Dermis microvascular lymphatic vessel endothelial cell (primary cell): ENCODE measurements around the gene NBEA. TPM values are rescaled to one million over a fixed set of nuclear protein-coding genes. Genes with fewer than 3 reads are reported as not detected.
"Not testable (repeated sequence)": the region's sequence is repeated elsewhere in the genome, so short reads cannot be mapped to it uniquely, and the experiment has no call there.

Source experiments
- DNase-seq, 2 donors: peaks; one replicate each; pipeline versions ENCODE4 v3.0.0 to v3.0.0-alpha.2; 2010; ENCODE audit warnings: low read depth in 2 of 2
- total RNA-seq: library from RNA; depleted of rRNA; stranded (reverse); fragments of >200 nt; gene quantifications from 2 replicates; pipeline ENCODE4 v1.2.1, GENCODE V29; 2014

The NBEA gene
- total RNA-seq, 1 donor from 2014 or later: 0.90 TPM

DNA sequence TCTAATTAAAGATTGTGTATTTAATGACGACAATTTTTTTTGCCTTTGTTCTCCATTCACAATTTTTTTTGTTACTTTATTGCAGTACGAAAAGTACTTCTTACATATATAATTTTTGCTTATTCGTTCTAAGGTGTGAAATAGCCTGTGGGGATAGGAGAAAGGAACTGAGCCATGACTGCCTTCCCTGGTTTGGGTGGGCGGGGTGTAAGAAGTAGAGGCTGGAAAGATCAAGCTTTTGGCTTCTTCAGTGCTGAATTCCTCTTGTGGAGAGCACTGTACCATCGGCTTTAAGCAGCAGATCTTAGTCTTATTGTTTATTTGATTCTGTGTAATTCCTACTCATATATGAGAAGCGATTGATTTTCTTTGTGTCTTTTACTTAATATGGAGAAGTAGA, 115.8 kb downstream of the NBEA start:
- DNase-seq: no peak

DNA sequence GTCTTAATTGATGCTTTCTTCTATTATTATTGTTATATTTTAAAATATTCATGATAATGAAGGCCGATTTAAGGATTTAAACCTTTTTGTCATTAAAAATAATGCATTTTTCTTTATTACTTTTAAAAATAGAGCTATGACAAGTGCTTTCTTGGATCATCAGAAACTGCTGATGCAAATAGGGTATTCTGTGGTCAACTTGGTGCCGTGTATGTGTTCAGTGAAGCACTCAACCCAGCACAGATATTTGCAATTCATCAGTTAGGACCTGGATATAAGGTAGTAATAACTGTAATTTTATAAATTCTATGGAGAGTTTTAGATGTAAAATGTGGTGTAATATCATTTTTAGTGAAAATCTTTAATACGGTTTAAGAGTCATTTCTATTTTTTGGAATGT, 116.5 kb downstream of the NBEA start:
- DNase-seq: not testable (repeated sequence)

DNA sequence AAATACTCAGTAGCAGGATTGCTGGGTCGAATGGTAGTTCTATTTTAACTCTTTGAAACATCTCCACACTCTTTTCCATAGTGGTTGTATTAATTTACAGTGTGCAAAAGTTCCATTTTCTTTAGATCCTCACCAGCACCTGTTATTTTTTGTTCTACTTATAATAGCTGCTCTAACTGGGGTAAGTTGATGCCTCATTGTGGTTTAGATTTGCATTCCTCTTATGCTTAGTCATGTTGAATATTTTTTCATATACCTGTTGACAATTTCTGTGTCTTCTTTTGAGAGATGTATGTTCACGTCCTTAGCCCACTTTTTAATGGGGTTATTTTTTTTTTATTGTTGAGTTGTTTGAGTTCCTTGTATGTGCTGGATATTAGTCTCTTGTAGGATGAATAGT, 144.6 kb downstream of the NBEA start:
- no peak for DNase-seq

DNA sequence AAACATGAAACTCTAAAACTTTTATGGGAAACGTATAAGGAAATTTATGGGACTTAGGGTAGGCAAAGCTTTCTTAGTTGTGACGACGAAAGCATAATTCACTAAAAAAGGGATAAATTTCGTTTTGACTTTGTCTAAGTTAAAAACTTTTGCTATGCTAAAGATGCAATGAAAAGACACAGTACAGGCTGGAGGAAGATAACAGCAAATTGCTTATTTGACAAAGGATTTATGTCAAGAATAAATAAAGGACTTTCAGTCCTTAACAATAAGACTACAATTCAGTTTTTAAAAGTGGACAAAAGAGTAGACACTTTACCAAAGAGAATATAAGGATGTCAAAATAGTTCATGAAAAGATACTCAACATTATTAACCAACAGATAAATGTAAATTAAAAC, 150.2 kb downstream of the NBEA start:
- no peak for DNase-seq

DNA sequence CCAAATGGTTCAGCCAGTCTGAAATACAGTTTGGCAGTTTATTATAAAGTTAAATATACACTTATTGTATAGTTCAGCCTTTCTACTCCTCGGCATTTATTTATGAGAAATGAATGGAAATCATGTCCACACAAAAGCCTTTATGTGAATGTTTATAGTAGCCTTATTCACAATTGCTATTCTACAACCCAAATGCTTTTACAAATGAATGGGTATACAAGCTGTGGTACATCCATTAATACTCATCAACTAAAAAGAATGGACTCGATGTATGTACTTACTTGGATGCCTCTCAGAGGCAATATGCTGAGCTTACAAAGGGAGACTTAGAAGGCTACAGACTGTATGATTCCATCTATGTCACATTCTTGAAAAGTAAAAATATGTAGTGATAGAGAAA, 150.7 kb downstream of the NBEA start:
- DNase-seq: no peak

DNA sequence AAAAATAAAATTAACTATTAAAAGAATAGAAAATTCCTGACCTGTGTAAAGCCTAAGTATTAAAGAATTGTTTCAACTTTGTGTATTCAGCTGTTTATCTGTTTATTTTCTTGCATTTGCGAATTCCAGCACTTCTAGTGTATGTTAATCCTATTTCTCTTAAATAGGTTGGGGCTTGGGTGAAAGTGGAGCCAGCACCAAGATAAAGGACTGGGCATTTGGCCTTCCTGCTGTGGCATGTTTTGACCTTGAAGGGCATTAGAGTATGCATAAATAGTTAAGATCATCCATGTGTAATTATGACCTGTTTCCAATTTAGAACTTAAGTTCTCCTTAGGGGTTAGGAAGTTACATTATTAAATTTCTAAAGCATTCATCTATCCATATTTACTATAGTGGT, 151.3 kb downstream of the NBEA start:
- DNase-seq: no peak

DNA sequence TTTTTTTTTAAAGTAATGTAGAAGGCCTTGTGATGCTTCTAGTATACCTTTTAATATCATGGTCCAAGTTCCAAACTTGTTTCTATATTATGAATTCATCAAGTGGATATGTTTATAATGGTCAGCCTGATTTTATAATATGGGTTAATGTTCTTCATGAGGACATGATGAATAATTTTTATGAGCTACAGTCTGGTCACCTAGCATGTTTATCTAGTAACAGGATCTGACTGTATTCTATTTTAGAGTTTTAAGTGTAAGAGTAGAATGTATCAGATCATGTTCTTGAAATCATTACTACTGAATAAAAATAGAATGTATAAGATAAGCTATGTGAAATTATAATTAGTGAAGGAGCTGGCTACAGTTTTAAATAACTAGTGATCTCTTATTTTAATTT, 164.7 kb downstream of the NBEA start:
- DNase-seq: not testable (repeated sequence)

DNA sequence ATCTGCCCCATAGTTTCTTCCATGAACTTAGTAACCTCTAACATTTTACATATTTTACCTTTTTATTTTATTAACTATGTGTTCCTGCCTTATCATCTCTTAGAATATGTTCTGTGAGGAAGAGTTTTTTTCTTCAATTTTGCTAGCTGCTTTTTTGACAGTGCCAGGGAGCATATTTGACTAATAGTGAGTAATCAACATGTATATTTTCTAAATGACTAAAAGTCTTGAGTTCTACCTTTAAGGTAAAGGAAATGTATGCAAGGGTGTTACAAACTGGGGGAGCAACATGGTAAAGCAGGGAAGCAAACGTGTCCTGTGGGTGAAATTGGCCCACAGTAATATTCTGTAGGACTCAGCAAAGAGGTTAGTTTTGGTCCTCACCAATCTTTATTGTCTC, 165.5 kb downstream of the NBEA start:
- no peak for DNase-seq

DNA sequence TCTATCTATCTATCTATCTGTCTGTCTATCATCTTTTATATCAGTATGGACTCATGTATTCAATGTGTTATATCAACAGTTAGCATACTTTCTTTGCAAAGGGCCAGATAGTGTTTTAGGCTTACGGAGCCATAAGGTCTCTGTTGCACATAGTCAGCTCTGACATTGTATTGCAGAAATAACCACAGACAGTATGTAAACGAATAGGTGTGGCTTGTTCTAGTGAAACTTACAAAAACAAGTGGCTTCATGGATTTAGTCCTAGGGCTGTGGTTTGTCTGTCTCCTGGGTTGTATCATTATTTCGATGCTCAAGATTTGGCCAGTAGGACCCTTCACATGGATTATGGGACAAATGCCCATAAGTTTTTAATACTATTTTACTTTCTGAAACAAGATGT, 171.5 kb downstream of the NBEA start:
- not testable (repeated sequence) for DNase-seq

DNA sequence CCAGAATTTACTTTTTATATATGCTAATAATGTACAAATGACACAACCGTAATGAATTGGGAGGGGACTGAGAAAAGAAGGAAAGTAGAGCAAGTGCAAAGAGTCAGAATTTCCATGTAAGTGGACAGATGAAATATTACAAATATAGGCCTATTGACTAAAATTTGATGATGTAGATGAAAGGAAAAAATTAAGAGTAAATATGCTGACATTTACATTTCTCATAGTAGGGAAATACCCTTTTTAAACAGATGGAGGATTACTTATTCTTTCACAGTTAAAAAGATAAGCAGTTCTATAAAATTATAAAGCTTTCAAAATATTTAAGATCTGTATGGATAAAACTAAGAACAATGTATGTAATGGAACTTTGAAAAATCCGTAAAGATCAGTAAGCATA, 185.4 kb downstream of the NBEA start:
- no peak for DNase-seq

DNA sequence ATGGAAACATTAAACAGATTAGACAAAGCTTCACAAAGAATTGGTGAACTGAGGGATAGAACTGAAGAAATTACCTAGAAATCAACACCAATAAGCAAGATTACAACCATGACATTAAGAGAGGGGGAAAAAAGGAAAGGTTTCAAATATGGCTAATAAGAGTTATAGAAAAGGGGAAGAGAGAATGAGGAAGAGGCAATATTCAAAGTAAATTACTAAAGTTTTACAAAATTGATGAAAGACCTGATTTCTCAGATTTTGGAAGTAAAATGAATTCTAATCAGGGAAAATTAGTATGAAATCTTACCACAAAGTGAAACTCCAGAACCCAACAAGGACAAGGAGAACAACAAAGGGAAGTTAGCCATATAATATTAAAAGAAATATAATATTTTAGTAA, 187.4 kb downstream of the NBEA start:
- no peak for DNase-seq

DNA sequence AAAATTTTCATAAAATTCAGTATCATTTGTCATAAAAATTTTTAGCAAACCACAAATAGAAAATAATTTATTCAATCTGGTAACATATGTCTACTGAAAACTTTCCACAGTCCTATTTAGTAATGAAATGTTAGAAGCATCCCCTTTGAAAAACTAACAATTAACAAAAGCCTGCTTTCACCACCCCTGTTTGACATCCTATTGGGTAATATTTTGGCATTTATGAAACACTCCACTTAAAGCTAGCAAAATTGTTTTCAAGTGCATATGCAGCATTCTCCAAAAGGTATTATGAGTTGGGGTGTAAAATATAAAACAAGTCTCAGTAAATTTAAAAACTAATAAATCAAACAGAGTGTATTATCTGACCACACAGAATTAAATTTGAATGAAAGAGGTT, 189.4 kb downstream of the NBEA start:
- no peak for DNase-seq

DNA sequence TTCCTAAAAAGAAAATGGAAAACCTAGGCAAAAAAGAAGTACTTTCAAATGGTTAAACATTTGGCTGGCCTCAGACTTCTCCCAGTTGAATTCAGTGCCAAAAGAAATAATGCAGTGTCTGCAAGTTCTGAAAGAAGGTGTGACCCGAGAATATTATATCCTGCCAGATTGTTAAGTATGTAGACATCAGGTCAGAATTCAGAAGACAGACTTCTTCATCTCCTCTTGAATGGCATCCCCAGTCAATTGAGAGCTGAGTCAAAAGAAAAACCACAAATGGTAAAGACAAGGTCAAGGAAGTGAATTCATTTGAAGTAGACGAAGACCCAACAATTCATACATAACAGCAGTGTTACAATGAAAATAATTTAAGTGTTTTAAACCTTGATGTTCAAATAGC, 194.5 kb downstream of the NBEA start:
- no peak for DNase-seq

DNA sequence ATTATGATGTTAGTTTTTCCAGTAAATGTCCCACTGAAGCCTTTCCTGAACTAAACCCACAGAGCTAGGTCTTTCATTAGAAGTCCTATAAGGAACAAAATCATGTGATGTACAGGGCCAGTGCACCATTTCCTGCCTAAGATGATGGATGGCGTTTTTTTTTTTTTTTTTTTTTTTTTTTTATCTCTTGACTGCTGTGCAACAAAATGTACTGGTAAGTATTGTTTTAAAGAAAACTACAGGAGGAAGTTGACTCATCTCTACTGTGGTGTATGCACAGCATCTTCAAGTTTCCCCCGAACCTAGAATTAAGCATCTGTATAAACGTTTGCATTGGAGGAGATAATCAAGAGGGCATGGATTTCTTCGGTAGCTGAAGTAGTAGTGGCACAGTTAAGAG, 197.5 kb downstream of the NBEA start:
- DNase-seq: peak in 1 of 2 donors; percentile 61

DNA sequence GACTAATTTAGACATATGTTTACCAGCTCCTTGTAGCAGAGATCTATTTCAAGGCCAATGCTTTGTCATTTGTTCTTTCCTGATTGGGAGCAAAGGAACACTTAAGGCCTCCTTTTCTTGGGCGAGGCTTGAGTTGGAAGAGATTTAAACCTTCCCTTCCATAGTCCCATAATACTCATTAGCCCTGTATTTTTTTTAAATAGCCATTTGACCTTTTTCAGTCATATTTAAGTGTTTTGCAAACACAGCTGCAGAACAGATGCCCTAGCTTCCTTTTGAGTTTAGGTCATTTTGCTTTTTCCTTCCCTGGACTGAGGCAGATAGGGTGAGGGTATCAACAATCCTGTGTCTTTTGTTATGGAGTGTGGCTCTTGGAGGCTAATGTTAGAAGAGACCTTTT, 198.3 kb downstream of the NBEA start:
- DNase-seq: peak in 1 of 2 donors; percentile 16

DNA sequence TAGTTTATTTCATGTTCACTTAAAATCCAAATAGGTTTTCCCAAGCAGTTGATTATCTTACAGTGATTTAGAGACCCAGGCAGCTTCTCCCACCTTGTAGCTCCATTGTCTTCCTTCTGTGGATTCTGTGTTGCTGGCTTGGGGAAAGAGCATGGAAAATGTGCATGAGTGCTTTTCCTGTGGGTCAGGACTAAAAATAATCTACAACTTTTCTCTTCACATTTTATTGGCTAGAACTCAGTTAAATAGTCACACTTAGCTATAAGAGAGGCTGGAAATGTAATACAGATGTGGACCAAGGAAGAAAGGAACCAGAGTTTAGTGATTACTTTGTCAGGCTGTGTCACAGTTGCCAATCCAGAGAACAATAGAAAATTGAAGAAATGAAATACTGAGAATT, 198.8 kb downstream of the NBEA start:
- peak in 1 of 2 donors; percentile 15 for DNase-seq

DNA sequence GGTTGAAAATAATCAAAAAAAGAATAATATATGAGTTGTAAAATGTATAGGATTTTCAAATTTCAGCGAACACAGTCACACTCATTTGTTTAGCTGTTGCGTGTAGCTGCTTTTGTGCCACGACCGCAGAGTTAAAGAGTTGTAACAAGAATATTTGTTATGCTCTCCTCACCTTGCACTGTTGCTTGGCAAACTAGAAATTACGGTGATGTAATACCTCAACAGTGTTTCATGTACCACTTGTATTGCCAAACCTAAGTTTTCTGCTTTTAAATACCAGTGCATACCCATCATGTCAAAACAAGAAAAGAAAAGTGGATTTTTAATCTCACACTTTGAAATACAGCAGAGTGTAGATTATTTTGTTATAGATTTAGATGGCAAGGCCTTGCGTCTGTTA, 201.1 kb downstream of the NBEA start:
- no peak for DNase-seq

DNA sequence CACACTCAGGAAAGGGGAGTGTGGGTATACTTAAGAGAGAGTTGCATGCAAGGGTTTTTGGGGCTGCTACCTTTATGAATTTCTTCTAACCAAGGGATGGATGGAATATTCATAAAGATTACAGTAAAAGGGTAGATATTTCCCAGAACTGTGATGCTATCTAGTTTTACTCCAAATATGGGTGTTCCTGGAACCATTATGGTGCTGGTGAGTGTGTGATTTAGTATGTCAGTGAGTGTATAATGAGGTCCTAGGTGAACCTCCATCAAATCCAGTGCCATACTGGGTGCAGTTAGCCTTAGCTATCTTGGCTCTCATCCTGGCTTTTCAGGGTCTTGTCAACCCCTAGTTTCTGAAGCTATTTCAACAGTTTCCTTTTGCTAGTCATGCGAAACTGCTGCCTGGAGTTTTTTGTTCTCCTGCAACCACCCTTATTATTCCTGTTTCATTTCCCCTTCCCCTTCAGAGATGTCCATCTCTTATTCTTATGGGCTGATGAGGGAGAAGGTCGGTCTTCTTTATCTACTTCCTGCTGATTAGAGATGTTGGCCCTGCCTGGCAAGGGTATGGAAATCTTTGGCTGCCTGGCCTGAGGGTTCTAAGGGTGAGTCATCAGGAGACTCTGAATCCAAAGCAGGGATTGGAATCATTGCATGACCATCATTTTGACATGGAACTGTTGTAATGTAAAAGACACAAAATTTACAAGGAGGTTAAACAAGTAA, 202.3 kb downstream of the NBEA start:
- no peak for DNase-seq

DNA sequence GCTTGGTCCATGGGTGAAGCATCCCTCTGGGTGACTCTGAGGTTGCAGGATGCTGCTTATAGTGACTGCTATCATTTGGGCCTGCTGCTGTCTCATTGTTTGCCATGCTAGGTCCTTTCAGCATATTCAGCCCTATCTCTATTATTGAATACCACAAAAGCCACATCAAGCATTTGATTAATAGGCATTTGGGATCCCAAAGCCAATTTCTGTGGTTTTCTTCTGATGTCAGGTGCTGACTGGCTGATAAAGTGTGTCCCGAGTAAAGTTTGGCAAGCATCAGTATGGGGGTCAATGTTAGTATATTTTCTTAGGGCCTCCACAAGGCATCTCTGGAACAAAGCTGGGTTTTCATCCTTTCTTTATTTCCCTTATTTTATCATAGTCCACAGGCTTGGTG, 204.6 kb downstream of the NBEA start:
- DNase-seq: no peak

DNA sequence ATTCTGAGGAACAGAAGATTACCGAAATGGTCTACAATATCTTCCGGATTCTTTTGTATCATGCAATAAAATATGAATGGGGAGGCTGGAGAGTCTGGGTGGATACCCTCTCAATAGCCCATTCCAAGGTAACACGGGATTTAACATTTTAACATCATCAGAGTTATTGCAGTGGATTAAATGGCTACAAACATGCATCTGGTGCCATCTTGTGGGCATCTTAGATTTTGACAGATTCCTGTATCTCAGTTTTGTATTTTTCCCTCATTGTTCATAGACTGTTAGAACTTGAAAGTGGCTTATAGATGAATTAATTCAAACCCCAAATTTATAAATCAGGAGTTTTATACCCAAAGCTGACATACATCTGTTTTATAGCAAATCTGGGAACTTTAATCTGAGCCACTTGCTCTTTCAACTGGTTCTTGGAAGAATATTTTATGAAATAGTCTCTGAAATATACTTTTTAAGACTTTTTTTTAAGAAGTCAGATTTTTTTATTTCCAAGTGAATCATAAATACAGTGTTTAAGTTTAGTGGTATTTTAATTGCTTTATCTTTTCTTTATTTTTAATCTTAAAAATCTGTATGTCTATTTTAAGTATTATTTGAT, 215.2 kb downstream of the NBEA start:
- peak; percentile 41 to 62 for DNase-seq

DNA sequence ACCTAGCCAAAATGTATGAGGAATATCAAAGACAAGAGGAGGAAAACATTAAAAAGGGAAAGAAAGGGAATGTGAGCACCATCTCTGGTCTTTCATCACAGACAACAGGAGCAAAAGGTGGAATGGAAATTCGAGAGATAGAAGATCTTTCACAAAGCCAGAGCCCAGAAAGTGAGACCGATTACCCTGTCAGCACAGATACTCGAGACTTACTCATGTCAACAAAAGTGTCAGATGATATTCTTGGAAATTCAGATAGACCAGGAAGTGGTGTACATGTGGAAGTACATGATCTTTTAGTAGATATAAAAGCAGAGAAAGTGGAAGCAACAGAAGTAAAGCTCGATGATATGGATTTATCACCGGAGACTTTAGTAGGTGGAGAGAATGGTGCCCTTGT, 217.0 kb downstream of the NBEA start:
- no peak for DNase-seq

DNA sequence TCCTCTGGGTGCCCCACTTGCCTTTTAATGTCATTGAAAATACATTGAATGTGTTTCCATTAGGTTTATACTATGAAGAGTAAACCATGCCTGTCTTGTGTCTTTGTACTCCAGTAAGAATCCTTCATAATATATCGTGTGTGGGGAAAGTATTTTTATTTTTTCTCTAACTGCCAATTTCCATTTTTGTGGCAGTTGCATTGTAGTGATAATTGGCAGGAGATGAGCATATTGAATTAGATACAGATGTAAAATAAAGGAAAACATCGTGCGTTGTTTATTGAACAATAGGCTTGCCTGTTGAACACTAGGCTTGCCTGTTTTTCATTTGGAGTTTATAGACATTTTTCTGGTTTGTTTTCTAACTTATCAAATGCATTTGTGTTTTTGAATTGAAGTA, 218.8 kb downstream of the NBEA start:
- no peak for DNase-seq

DNA sequence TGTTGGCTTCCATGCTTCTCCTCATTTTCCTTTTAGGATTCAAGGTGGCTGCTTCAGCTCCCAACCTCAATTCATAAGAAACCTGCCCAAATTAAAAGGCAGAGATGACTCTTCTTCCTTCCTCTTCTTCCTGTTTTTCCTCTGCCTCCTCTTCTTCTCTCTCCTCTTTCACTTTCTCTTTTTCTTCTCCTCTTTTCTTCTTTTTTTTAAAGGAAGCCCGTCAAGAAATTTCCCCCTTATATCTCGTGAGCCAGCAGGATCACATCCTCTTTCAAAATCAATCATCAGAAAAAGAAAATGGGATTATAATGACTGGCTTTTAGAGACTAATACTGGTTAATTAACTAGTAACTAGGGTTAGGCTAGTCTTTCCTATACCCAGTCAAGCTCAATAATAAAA, 220.3 kb downstream of the NBEA start:
- DNase-seq: no peak

DNA sequence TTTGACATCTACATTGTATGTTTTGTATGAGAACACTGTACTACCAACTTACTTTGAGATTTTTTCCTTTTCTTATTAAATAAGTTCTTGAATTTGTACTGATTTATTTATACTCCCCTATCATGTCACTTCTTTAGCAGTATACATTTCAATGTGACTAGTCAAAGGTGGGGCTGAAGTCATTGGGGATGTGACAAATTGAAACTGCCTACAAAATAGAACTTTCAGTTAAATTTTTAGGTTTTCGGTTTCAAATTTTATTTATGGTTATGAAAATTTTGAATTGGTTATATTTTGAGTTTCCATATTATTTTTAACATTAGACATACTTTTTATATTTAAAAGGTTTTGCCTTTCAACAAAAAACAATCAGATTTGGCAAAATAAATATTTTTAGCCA, 221.6 kb downstream of the NBEA start:
- DNase-seq: no peak
